RWPE1 (cell line): Measurements from ENCODE around the gene MRE11.
"Not testable (repeated sequence)": the region's sequence is repeated elsewhere in the genome, so short reads cannot be mapped to it uniquely, and the experiment has no call there.

Experiments
- CTCF ChIA-PET: fragments of 350-600 bp; sonication (Branson Sonifier 250); formaldehyde crosslinking; extraction: SDS; loops from one replicate; lab custom pipeline; 2021; lab: Yijun Ruan, JAX
- POLR2A ChIA-PET: fragments of 400-600 bp; formaldehyde crosslinking; extraction: SDS; loops from one replicate; lab custom pipeline; 2020; ENCODE audit warnings: antibody characterized with exemption; ENCODE audit not compliant: low non-redundant PET; lab: Yijun Ruan, JAX
- DNase-seq: peaks from one replicate; pipeline ENCODE4 v3.0.0; 2012; ENCODE audit warnings: low spot score
- H3K27ac ChIP-seq: fragments of 450-650 bp; 2 replicates; pipeline ENCODE4 v1.5.1; 2017
- TF ChIP-seq, protein P1 (sequence below): fragments of 450-650 bp; conservative IDR thresholded peaks from 2 replicates; pipeline ENCODE4 v1.5.1; 2017; ENCODE audit warnings: low read depth, mild to moderate bottlenecking

MRE11 gene

DNA sequence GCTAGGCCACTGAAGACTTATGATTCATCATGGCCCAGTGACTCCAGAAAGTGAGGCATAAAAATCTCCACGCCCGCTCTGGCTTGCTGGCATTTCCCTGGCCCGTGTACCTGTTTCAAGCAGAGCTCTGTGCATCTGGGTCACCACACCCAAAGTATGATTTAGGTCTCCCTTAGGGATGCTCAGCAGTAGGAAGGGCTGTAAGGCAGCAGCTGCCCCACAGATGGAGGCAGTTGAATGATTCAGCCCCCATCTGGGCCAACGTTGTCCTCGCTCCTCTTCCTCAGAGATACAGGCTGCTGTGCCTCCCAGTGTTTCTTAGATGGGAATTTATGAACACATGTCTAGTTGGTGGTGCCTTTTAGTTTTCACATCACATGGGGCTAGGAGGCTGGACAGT is 114.0 kb downstream of the MRE11 start:
- H3K27ac ChIP-seq: no peak overlapping the region
- TF ChIP-seq, protein P1, sequence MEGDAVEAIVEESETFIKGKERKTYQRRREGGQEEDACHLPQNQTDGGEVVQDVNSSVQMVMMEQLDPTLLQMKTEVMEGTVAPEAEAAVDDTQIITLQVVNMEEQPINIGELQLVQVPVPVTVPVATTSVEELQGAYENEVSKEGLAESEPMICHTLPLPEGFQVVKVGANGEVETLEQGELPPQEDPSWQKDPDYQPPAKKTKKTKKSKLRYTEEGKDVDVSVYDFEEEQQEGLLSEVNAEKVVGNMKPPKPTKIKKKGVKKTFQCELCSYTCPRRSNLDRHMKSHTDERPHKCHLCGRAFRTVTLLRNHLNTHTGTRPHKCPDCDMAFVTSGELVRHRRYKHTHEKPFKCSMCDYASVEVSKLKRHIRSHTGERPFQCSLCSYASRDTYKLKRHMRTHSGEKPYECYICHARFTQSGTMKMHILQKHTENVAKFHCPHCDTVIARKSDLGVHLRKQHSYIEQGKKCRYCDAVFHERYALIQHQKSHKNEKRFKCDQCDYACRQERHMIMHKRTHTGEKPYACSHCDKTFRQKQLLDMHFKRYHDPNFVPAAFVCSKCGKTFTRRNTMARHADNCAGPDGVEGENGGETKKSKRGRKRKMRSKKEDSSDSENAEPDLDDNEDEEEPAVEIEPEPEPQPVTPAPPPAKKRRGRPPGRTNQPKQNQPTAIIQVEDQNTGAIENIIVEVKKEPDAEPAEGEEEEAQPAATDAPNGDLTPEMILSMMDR: no peak
- ChIA-PET CTCF (interaction anchor here (0.7 kb wide), 1 partner anchor 443 kb away, joined by 3 read pairs; no protein-coding TSS in a partner anchor), POLR2A (no interaction called here)
- DNase-seq: no peak

GRCh38 chr11:94376841-94377240 is 116.8 kb downstream of the MRE11 start:
- TF ChIP-seq, protein P1: no peak
- CTCF ChIA-PET: no interaction called here
- no peak overlapping the region for H3K27ac ChIP-seq
- POLR2A ChIA-PET: no interaction called here
- DNase-seq: no peak

DNA sequence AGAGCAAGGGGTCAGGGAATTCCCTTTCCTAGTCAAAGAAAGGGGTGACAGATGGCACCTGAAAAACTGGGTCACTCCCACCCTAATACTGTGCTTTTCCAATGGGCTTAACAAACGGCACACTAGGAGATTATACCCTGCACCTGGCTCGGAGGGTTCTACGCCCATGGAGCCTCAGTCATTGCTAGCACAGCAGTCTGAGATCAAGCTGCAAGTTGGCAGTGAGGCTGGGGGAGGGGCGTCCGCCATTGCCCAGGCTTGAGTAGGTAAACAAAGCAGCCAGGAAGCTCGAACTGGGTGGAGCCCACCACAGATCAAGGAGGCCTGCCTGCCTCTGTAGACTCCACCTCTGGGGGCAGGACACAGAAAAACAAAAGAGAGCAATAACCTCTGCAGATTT is 123.1 kb downstream of the MRE11 start:
- CTCF ChIA-PET: interaction anchor here (0.6 to 1.1 kb wide), 2 partner anchors 188 to 475 kb away, joined by 3 read pairs; no protein-coding TSS in a partner anchor

More for the DNA sequence above, 123.1 kb downstream of the MRE11 start:
- H3K27ac ChIP-seq, DNase-seq, POLR2A ChIA-PET: not testable (repeated sequence)
